HFF-Myc (cell line): ENCODE measurements around the gene RSAD2.

Experiments used
- DNase-seq: peaks from one replicate; pipeline ENCODE4 v3.0.0-alpha.2; 2011; ENCODE audit warnings: low read depth; ENCODE audit errors: extremely low read depth
- H3K4me3 ChIP-seq: replicated peaks from 2 replicates; pipeline ENCODE4 v1.5.1; 2011; ENCODE audit warnings: low read depth, mild to moderate bottlenecking, control low read depth, low read length
- TF ChIP-seq, protein P1 (sequence below): IDR thresholded peaks from 2 replicates; pipeline ENCODE4 v1.5.1; 2012; ENCODE audit warnings: mild to moderate bottlenecking, low read depth, low read length, control low read depth; ENCODE audit errors: missing control alignments

RSAD2 gene

DNA sequence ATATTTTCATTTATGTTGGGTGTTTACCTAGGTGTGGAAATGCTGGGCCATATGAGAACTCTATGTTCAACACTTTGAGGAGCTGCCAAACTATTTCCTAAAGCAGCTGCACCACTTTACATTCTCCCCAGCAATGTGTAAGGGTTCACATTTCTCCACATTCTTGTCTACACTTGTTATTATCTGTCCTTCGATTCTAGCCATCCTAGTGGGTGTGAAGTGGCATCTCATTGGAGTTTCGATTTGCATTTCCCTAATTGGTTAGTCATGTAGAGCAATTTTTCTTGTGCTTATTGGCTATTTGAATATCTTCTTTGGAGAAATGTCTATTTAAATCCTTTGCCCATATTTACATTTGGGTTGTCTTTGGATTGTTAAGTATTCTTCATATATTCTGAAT is 61.5 kb downstream of the RSAD2 start:
- TF ChIP-seq, protein P1, sequence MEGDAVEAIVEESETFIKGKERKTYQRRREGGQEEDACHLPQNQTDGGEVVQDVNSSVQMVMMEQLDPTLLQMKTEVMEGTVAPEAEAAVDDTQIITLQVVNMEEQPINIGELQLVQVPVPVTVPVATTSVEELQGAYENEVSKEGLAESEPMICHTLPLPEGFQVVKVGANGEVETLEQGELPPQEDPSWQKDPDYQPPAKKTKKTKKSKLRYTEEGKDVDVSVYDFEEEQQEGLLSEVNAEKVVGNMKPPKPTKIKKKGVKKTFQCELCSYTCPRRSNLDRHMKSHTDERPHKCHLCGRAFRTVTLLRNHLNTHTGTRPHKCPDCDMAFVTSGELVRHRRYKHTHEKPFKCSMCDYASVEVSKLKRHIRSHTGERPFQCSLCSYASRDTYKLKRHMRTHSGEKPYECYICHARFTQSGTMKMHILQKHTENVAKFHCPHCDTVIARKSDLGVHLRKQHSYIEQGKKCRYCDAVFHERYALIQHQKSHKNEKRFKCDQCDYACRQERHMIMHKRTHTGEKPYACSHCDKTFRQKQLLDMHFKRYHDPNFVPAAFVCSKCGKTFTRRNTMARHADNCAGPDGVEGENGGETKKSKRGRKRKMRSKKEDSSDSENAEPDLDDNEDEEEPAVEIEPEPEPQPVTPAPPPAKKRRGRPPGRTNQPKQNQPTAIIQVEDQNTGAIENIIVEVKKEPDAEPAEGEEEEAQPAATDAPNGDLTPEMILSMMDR: no peak
- no peak for DNase-seq

DNA sequence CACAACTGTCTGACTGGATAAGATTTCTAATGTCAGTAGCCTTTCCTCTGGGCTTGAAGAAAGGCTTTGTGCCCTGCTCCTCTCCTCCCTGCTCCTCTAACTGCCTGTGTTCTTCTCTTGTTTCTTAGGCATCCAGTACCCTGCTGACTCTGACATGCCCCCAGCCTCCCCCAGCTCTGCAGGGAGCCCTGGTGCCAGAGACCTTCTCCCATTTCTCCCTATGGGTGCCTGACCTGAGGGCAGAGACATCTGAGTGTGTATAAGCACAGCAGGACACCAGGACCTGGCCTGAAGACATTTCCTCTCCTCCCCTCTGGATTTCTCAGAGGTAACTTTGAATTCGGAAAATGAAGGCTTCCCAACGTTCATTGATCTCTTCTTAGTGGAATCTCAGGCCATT is 63.2 kb downstream of the RSAD2 start:
- H3K4me3 ChIP-seq: no peak overlapping the region
- DNase-seq: no peak
- TF ChIP-seq, protein P1: no peak

More for the DNA sequence above, 61.5 kb downstream of the RSAD2 start:
- H3K4me3 ChIP-seq: no peak overlapping the region

DNA sequence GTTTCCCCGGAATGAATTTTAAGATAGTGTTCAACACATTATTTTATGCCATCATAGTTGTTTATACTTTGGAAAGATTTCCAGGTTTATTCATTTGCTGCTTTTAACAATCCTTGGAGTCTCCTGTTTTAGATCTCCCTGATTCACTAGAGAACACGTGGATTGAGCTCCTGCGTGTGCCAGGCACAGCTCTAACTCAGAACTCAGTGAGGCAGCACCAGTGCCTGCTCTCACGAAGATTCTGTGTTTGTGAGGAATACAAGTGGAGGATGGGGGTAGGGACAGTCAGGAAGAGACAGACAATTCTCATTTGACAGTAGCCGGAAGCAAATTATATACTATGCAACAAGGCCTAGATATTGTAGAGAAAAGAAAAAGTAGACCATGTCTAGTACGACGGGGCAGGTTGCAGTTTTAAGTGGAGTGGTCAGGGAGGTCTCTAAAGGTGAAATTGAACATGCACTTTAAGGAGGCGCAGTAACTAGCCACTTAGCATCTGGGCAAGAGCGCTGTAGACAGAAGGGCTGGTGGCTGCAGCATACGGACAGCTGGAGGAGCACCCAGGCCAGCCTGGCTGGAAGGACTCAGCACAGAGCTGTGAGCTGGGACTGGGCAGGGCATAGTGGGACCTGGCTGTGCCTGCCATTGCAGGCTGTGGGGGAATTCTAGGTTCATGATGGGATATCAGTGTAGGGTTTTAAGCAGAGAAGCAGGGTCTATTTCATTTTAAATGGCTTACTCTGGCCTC is 63.9 kb downstream of the RSAD2 start:
- TF ChIP-seq, protein P1: no peak

DNA sequence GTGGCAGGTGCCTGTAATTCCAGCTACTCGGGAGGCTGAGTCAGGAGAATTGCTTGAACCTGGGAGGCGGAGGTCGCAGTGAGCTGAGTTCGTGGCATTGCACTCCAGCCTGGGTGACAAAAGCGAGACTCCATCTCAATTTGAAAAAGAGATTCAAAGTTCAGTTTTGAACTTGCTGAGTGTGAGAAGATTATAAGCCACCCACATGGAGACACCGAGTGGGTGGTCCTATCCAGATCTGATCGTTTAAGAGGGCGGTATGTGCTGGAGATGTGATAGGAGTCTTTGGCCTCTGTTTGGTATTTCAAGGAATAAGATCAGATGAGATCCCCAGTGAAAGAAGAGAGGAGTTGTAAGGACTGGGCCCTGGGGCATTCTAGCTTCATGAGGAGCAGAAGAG is 65.3 kb downstream of the RSAD2 start:
- no peak for DNase-seq
- TF ChIP-seq, protein P1: no peak
- H3K4me3 ChIP-seq: no peak overlapping the region

More for the DNA sequence above, 63.9 kb downstream of the RSAD2 start:
- DNase-seq: no peak
- H3K4me3 ChIP-seq: no peak overlapping the region

DNA sequence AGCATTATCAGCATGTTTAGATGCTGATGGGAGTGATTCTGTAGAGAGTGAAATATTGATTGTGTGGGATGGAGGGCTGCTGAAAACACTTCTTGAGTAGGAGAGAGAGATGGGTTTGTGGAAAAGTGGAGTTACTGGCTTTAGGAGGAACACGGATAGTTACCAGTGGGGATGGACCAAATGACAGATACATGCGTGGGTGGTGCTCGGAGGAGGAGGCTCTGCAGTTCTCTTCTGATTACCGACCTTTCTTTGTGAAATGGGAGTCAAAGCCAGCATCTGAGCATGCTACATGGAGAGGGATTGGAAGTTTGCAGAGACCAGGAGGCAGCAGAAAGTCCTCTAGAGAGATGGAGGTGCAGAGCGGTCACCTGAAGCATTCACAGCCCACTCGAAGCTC is 65.9 kb downstream of the RSAD2 start:
- no peak overlapping the region for H3K4me3 ChIP-seq
- no peak for DNase-seq
- TF ChIP-seq, protein P1: no peak

DNA sequence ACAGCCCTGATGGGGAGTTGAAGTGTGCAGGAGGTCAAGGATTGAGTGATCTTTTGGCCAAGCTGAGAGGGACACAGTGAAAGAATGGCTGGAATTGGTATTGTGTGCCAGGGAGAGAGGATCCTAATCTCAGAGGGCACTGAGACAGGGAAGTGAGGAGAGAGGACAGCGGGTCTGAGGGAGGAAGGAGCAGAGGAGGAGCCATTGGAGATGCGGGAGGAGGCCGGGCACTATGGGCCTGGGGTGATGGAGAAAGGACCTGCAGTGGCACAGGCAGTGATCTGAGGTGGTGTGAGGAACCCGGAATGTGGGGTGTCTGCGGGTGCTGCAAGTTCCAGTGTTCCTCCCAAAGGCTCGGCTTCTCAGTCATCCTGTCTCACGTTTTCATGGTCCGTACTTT is 66.4 kb downstream of the RSAD2 start:
- TF ChIP-seq, protein P1: no peak
- no peak for DNase-seq
- no peak overlapping the region for H3K4me3 ChIP-seq

DNA sequence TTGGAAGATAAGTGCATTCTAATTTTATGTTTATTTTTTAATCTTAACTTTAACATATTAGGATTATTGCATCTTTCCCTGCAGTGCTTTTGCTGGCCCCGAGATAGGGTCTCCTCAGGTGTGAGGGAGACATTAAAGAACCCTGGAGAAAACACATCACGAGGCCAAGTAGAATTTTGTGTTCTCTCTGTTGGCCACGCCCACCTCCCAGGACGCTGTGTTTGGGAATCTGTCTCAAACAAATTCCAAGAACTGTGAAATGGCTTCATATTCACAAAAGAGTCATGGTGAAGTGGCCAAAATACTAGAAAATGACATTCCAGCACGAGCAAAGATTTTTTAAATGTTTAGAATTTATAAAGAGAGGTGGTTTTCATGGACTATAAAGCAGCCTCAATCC is 67.0 kb downstream of the RSAD2 start:
- DNase-seq: no peak
- TF ChIP-seq, protein P1: no peak
- no peak overlapping the region for H3K4me3 ChIP-seq
